HCT116 (cell line): Measurements from ENCODE around the gene TES. TPM values are rescaled to one million over a fixed set of nuclear protein-coding genes. Genes with fewer than 3 reads are reported as not detected.

Experiments used
- ATAC-seq: fragments of 200-7000 bp; cut with Tn5 transposase; 2 replicates; pipeline ENCODE4 v1.9.1; 2020; ENCODE audit warnings: mild to moderate bottlenecking, moderate library complexity
- BruUV-seq: library from RNA; stranded (reverse); fragments of 400-500 nt; replicated peaks from 2 replicates; lab custom pipeline; 2021; lab: Mats Ljungman, UMichigan
- CTCF ChIA-PET: fragments of 300-600 bp; sonication (Branson Sonifier 250); formaldehyde crosslinking; loops from one replicate; lab custom pipeline; 2021; ENCODE audit warnings: antibody characterized with exemption; lab: Charles Lee
- POLR2A ChIA-PET: fragments of 300-600, 350-600 bp; sonication (Branson Sonifier 250); formaldehyde crosslinking; loops from one replicate; lab custom pipeline; 2021; ENCODE audit warnings: antibody characterized with exemption; lab: Charles Lee
- RAD21 ChIA-PET, 2 experiments: fragments of 300-600 bp; sonication (Branson Sonifier 250); formaldehyde crosslinking; loops; one replicate each; lab custom pipeline; 2023; ENCODE audit warnings: low total read pairs in 2 of 2; ENCODE audit not compliant: uncharacterized antibody in 2 of 2, unreplicated experiment in 2 of 2, low non-redundant PET in 1 of 2; lab: Charles Lee
- DNase-seq: peaks from one replicate; pipeline ENCODE4 v3.0.0-alpha.2; 2010; ENCODE audit warnings: low read depth, low spot score
- H2AFZ ChIP-seq: fragments of 200-600 bp; shearing (Covaris generic), sonication (generic); 2 replicates; pipeline ENCODE4 v1.6.1; 2017; ENCODE audit warnings: low read depth, mixed run types, mixed read lengths, antibody characterized with exemption, low read length; ENCODE audit not compliant: poor library complexity, severe bottlenecking
- H3K27ac ChIP-seq: 2 replicates; pipeline ENCODE4 v1.5.1; 2012; ENCODE audit warnings: low read depth, low read length
- H3K27me3 ChIP-seq: fragments of 200-600 bp; sonication (generic); 2 replicates; pipeline ENCODE4 v1.6.1; 2016; ENCODE audit warnings: mixed run types, low read length, mixed read lengths; ENCODE audit not compliant: insufficient read depth
- H3K36me3 ChIP-seq, 2 experiments: fragments of 200-500 bp in 1 of 2; fragments of 200-600 bp in 1 of 2; sonication (Bioruptor generic) in 1 of 2; sonication (generic) in 1 of 2; 2 replicates each; pipeline versions ENCODE4 v1.5.1 to v1.6.1; 2014 to 2016; ENCODE audit warnings: low read length in 2 of 2, inconsistent platforms in 1 of 2, mixed read lengths in 1 of 2, mixed run types in 1 of 2; ENCODE audit not compliant: insufficient read depth in 2 of 2, control insufficient read depth in 1 of 2
- H3K4me1 ChIP-seq, 2 experiments: fragments of 200-600 bp in 1 of 2; sonication (generic) in 1 of 2; 2 replicates each; pipeline versions ENCODE4 v1.5.1 to v1.6.1; 2012 to 2017; ENCODE audit warnings: low read length in 2 of 2, inconsistent platforms in 1 of 2, mild to moderate bottlenecking in 1 of 2, mixed read lengths in 1 of 2, mixed run types in 1 of 2, moderate library complexity in 1 of 2; ENCODE audit not compliant: insufficient read depth in 2 of 2, control insufficient read depth in 1 of 2
- H3K4me2 ChIP-seq: fragments of 200-600 bp; sonication (generic); 2 replicates; pipeline ENCODE4 v1.6.1; 2017; ENCODE audit warnings: mixed run types, low read length, mixed read lengths
- H3K4me3 ChIP-seq, 2 experiments: fragments of 200-600 bp in 1 of 2; sonication (generic) in 1 of 2; replicated peaks in 1 of 2; 2 replicates each; pipeline ENCODE4 v1.5.1; 2011 to 2016; ENCODE audit warnings: low read length in 2 of 2, control low read depth in 1 of 2, low read depth in 1 of 2, mild to moderate bottlenecking in 1 of 2, mixed read lengths in 1 of 2, mixed run types in 1 of 2
- H3K79me2 ChIP-seq: fragments of 200-600 bp; sonication (generic); 2 replicates; pipeline ENCODE4 v1.6.1; 2017; ENCODE audit warnings: mild to moderate bottlenecking, mixed run types, low read length, moderate library complexity, mixed read lengths; ENCODE audit not compliant: insufficient read depth
- H3K9ac ChIP-seq: fragments of 200-600 bp; sonication (generic); 2 replicates; pipeline ENCODE4 v1.6.1; 2016; ENCODE audit warnings: low read length, mixed read lengths
- H3K9me2 ChIP-seq: fragments of 200-600 bp; sonication (generic), shearing (Covaris generic); 2 replicates; pipeline ENCODE4 v1.6.1; 2017; ENCODE audit warnings: mixed run types, mild to moderate bottlenecking, moderate library complexity; ENCODE audit not compliant: insufficient read depth
- H3K9me3 ChIP-seq, 2 experiments: fragments of 200-500 bp in 1 of 2; fragments of 200-600 bp in 1 of 2; sonication (Bioruptor generic) in 1 of 2; sonication (generic) in 1 of 2; 2 replicates each; pipeline ENCODE4 v1.6.1; 2014 to 2017; ENCODE audit warnings: low read length in 2 of 2, mixed read lengths in 2 of 2, inconsistent platforms in 1 of 2, low read depth in 1 of 2, mild to moderate bottlenecking in 1 of 2, mixed run types in 1 of 2, moderate library complexity in 1 of 2; ENCODE audit not compliant: control insufficient read depth in 1 of 2, insufficient read depth in 1 of 2
- H4K20me1 ChIP-seq: fragments of 200-600 bp; sonication (generic), shearing (Covaris generic); 2 replicates; pipeline ENCODE4 v1.6.1; 2017; ENCODE audit warnings: mixed run types, mild to moderate bottlenecking, moderate library complexity; ENCODE audit not compliant: insufficient read depth
- ATF3 ChIP-seq: IDR thresholded peaks from 2 replicates; pipeline ENCODE4 v1.6.1; 2012
- CBX3 ChIP-seq: IDR thresholded peaks from 2 replicates; pipeline ENCODE4 v1.6.1; 2012; ENCODE audit warnings: low read depth
- CEBPB ChIP-seq: IDR thresholded peaks from 2 replicates; pipeline ENCODE4 v1.6.1; 2012; ENCODE audit warnings: low read depth
- EZH2 ChIP-seq: fragments of 200-600 bp; sonication (generic); IDR thresholded peaks from 2 replicates; pipeline ENCODE4 v1.6.1; 2017; ENCODE audit warnings: antibody characterized with exemption, mixed run types
- FOSL1 ChIP-seq: IDR thresholded peaks from 2 replicates; pipeline ENCODE4 v1.6.1; 2012; ENCODE audit warnings: low read depth
- JUND ChIP-seq: IDR thresholded peaks from 2 replicates; pipeline ENCODE4 v1.6.1; 2012
- MAX ChIP-seq: IDR thresholded peaks from 2 replicates; pipeline ENCODE4 v1.6.1; 2012
- POLR2AphosphoS5 ChIP-seq: IDR thresholded peaks from 2 replicates; pipeline ENCODE4 v1.6.1; 2011; ENCODE audit warnings: mild to moderate bottlenecking, low read depth, low read length, moderate library complexity
- RAD21 ChIP-seq: IDR thresholded peaks from 2 replicates; pipeline ENCODE4 v1.6.1; 2012; ENCODE audit warnings: low read depth, mild to moderate bottlenecking
- SIN3A ChIP-seq: IDR thresholded peaks from 2 replicates; pipeline ENCODE4 v1.6.1; 2012; ENCODE audit warnings: low read depth
- SP1 ChIP-seq: IDR thresholded peaks from 2 replicates; pipeline ENCODE4 v1.6.1; 2012; ENCODE audit warnings: low read depth
- TCF7L2 ChIP-seq: IDR thresholded peaks from 2 replicates; pipeline ENCODE4 v1.7.0; 2011; ENCODE audit warnings: borderline replicate concordance, inconsistent platforms; ENCODE audit not compliant: insufficient read depth, insufficient read length; ENCODE audit errors: extremely low read depth
- ZFX ChIP-seq: fragments of 450-650 bp; IDR thresholded peaks from 2 replicates; pipeline ENCODE4 v1.6.1; 2017
- intact Hi-C: fragments of 100-400 bp; cut with micrococcal nuclease; formaldehyde crosslinking; loops from 2 replicates; pipeline ENCODE4 v1.10.0; 2022
- total RNA-seq: library from RNA; stranded (reverse); gene quantifications from one replicate; pipeline ENCODE4 v1.2.1, GENCODE V29; 2021; ENCODE audit not compliant: unreplicated experiment

TES gene
- total RNA-seq, 1 experiment from 2014 or later, result 129 TPM

- BruUV-seq, result no TSS peak
- no peak overlapping the region for H3K4me3 ChIP-seq
- H3K4me2 ChIP-seq, result peak overlapping the region; percentile 44
- ATAC-seq (peak; percentile 15), DNase-seq (no peak)
- peak overlapping the region; percentile 35 for H3K9ac ChIP-seq
- H3K9me3 ChIP-seq, result no peaks in the 10 kb centered on the region
- H3K36me3 ChIP-seq, result 0 out of 4 replicates have a peak, but pooled peaks cover 0 to 3% of the 10 kb centered on the region in 2 experiments
- intact Hi-C loops, result loop anchor here (2.0 to 5.0 kb wide), 3 partner anchors 81 to 548 kb away; no protein-coding TSS in a partner anchor
- TF ChIP-seq ZFX (no peak), POLR2AphosphoS5 (peak; percentile 17), CBX3 (no peak)
- ChIA-PET RAD21 (interaction anchor here (0.7 to 2.1 kb wide), 7 partner anchors 87 to 330 kb away, joined by 3 to 21 read pairs (median 6); no protein-coding TSS in a partner anchor), POLR2A (interaction anchor here (0.7 to 1.6 kb wide), 8 partner anchors 98 to 325 kb away, joined by 3 to 7 read pairs (median 5); no protein-coding TSS in a partner anchor), CTCF (interaction anchor here (0.7 to 5.0 kb wide), 11 partner anchors 24 to 336 kb away, joined by 3 to 52 read pairs (median 4); no protein-coding TSS in a partner anchor)
- no peaks in the 10 kb centered on the region for H3K79me2 ChIP-seq
- H4K20me1 ChIP-seq, result no peaks in the 10 kb centered on the region
- no peaks in the 10 kb centered on the region for H3K27me3 ChIP-seq
- no peaks in the 10 kb centered on the region for H3K9me2 ChIP-seq
- peaks cover 43 to 58% of the 10 kb centered on the region in 2 experiments for H3K4me1 ChIP-seq
- H2AFZ ChIP-seq, result no peak overlapping the region
- H3K27ac ChIP-seq, result peak overlapping the region; percentile 74
Observed at GRCh38 chr7:116259156-116259870, 49.0 kb downstream of the TES start.

- DNase-seq (peak; percentile 76), ATAC-seq (peak; percentile 84)
- Histone ChIP-seq H3K4me1 (peaks cover 43 to 61% of the 10 kb centered on the region in 2 experiments), H3K4me3 (no peak overlapping the region), H3K9ac (0 out of 2 replicates have a peak overlapping the region, but pooled peaks have one; percentile 2), H3K27ac (peak overlapping the region; percentile 74), H4K20me1 (no peaks in the 10 kb centered on the region), H3K79me2 (no peaks in the 10 kb centered on the region), H2AFZ (no peak overlapping the region), H3K4me2 (peak overlapping the region; percentile 44), H3K27me3 (no peaks in the 10 kb centered on the region), H3K9me2 (no peaks in the 10 kb centered on the region), H3K36me3 (0 out of 4 replicates have a peak, but pooled peaks cover 0 to 3% of the 10 kb centered on the region in 2 experiments), H3K9me3 (no peaks in the 10 kb centered on the region)
- POLR2A ChIA-PET, result interaction anchor here (0.7 to 1.6 kb wide), 9 partner anchors 97 to 324 kb away, joined by 3 to 7 read pairs (median 4); no protein-coding TSS in a partner anchor
- RAD21 ChIA-PET, result interaction anchor here (0.5 to 2.1 kb wide), 6 partner anchors 158 to 329 kb away, joined by 3 to 21 read pairs (median 6); no protein-coding TSS in a partner anchor
- BruUV-seq, result TSS peak; percentile 11
- intact Hi-C loops, result loop anchor here (2.0 to 5.0 kb wide), 4 partner anchors 81 to 547 kb away; no protein-coding TSS in a partner anchor
- CTCF ChIA-PET, result interaction anchor here (0.7 to 5.0 kb wide), 11 partner anchors 24 to 336 kb away, joined by 3 to 52 read pairs (median 4); no protein-coding TSS in a partner anchor
- TF ChIP-seq JUND, result 0 out of 2 replicates have a peak, but pooled peaks have one; percentile 44
- TF ChIP-seq TCF7L2, result peak; percentile 72
- peak; percentile 68 for TF ChIP-seq FOSL1
- TF ChIP-seq SIN3A, result peak; percentile 47; the same call in 1 of the 2 replicates
- peak; percentile 55 for TF ChIP-seq SP1
- peak; percentile 60 for TF ChIP-seq MAX
- no peak for TF ChIP-seq EZH2
- TF ChIP-seq POLR2AphosphoS5, result no peak
- TF ChIP-seq RAD21, result peak; percentile 32
- TF ChIP-seq ATF3, result no peak
- peak; percentile 46 for TF ChIP-seq CEBPB
Observed at GRCh38 chr7:116259871-116260440, 49.6 kb downstream of the TES start.
